HG02840 (cell line): ENCODE data around the gene IRF2BP1.

Experiments used
- ATAC-seq: cut with Tn5 transposase; IDR thresholded peaks from one replicate; pipeline ENCODE4 v1.9.1; 2021; ENCODE audit warnings: mild to moderate bottlenecking, moderate library complexity, moderate number of reproducible peaks; ENCODE audit not compliant: unreplicated experiment, low FRiP score

The IRF2BP1 gene

GRCh38 chr19:45885556-45886426, at the start of gene IRF2BP1:
IRF2BP1 (minus strand) TSS chr19:45886141; CDS start chr19:45885774, 367 bp downstream.
- peak; percentile 43 for ATAC-seq

GRCh38 chr19:45935267-45935666, 49.3 kb upstream of the IRF2BP1 start:
- ATAC-seq: no peak

GRCh38 chr19:45934551-45935230, 48.8 kb upstream of the IRF2BP1 start:
- ATAC-seq: no peak

- ATAC-seq: no peak
These were observed 47.8 kb upstream of the IRF2BP1 start for GRCh38 chr19:45933759-45934158.

GRCh38 chr19:45931055-45931454, 45.1 kb upstream of the IRF2BP1 start:
- no peak for ATAC-seq

GRCh38 chr19:45929247-45929646, 43.3 kb upstream of the IRF2BP1 start:
- no peak for ATAC-seq

GRCh38 chr19:45927565-45928261, 41.8 kb upstream of the IRF2BP1 start:
- ATAC-seq: no peak

- no peak for ATAC-seq
These were observed 39.0 kb upstream of the IRF2BP1 start for GRCh38 chr19:45924891-45925447.

- ATAC-seq: no peak
These were observed 36.3 kb upstream of the IRF2BP1 start for GRCh38 chr19:45922281-45922680.

- ATAC-seq: no peak
These were observed 34.5 kb upstream of the IRF2BP1 start for GRCh38 chr19:45920458-45920857.

GRCh38 chr19:45919678-45920077, 33.7 kb upstream of the IRF2BP1 start:
- ATAC-seq: no peak

- no peak for ATAC-seq
These were observed 32.8 kb upstream of the IRF2BP1 start for GRCh38 chr19:45918721-45919120.

- no peak for ATAC-seq
These were observed 31.6 kb upstream of the IRF2BP1 start for GRCh38 chr19:45917421-45918091.

GRCh38 chr19:45913874-45914830, 28.2 kb upstream of the IRF2BP1 start, which contains the start of gene NANOS2:
NANOS2 (minus strand) TSS chr19:45914778; CDS start chr19:45914693, 85 bp downstream.
- ATAC-seq: no peak

GRCh38 chr19:45911291-45911690, 25.4 kb upstream of the IRF2BP1 start:
- no peak for ATAC-seq

GRCh38 chr19:45908956-45909355, 23.0 kb upstream of the IRF2BP1 start:
- ATAC-seq: no peak

GRCh38 chr19:45906221-45906620, 20.3 kb upstream of the IRF2BP1 start:
- no peak for ATAC-seq

GRCh38 chr19:45905011-45905410, 19.1 kb upstream of the IRF2BP1 start:
- ATAC-seq: no peak
